Mucosa of rectum (tissue), 2 donors: ENCODE data around the gene CLEC20A.
A peak's percentile ranks its signal among the peaks of the same experiment; 100 is the strongest.
"Not testable (repeated sequence)": the region's sequence is repeated elsewhere in the genome, so short reads cannot be mapped to it uniquely, and the experiment has no call there.

ENCODE experiments used
- H3K27ac ChIP-seq, 2 donors: one replicate each; pipeline ENCODE4 v1.7.0; 2013; ENCODE audit warnings: inconsistent platforms in 2 of 2, low read depth in 2 of 2, low read length in 2 of 2
- H3K27me3 ChIP-seq, 2 donors: one replicate each; pipeline ENCODE4 v1.7.0; 2013; ENCODE audit warnings: low read length in 2 of 2; ENCODE audit not compliant: control insufficient read depth in 2 of 2, insufficient read depth in 2 of 2
- H3K36me3 ChIP-seq, 2 donors: one replicate each; pipeline ENCODE4 v1.7.0; 2013; ENCODE audit warnings: low read length in 2 of 2; ENCODE audit not compliant: control insufficient read depth in 2 of 2, insufficient read depth in 2 of 2
- H3K4me1 ChIP-seq, 2 donors: one replicate each; pipeline ENCODE4 v1.7.0; 2013; ENCODE audit warnings: low read length in 2 of 2, mild to moderate bottlenecking in 1 of 2; ENCODE audit not compliant: control insufficient read depth in 2 of 2, insufficient read depth in 2 of 2
- H3K4me3 ChIP-seq, 2 donors: one replicate each; pipeline ENCODE4 v1.7.0; 2013; ENCODE audit warnings: low read length in 2 of 2
- H3K9ac ChIP-seq, 2 donors: one replicate each; pipeline ENCODE4 v1.7.0; 2013; ENCODE audit warnings: low read length in 2 of 2, low read depth in 1 of 2, mild to moderate bottlenecking in 1 of 2
- H3K9me3 ChIP-seq, 2 donors: one replicate each; pipeline ENCODE4 v1.7.0; 2013; ENCODE audit warnings: low read length in 2 of 2; ENCODE audit not compliant: control insufficient read depth in 2 of 2
- donor health status: healthy.
- donor health status: Normal muscosa, but diverticular disease.

CLEC20A gene

DNA sequence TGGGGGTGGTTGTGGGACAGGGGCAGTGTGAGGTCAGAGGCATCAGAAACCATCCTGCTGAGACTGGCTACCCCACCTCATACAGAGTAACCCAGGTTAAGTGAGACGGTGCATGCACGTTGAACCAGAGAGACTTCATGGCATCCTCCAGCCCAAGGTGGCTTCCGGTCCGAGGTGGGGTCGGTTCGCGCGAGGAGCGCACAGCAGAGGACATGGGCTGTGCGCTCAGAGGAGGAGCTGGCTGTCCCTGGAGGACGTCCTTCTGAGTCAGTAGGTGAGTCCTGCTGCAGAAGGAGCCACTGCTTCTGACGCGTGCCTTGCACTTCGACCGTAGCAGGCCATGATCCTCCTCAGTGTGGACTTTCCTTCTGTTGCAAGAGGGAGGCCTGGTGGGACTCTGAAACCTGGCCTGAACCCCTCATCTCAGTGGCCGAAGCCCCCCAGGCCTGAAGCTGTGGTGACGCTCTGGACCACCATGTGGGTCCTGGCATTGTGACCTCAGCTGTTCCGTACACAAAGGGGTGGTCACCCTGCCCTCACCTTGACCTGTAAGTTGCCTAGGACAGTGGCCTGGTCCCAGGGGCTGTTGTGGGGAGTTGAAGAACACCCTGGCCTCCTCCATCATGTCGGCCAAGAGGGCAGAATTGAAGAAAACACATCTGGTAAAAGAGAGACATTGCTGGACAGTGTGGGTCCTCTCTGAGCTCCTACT is 16.0 kb upstream of the CLEC20A start, which contains the start of gene TEX35:
TEX35 (plus strand) TSS at position 544 of the 712 bp plus-strand sequence; CDS start at position 624, 80 bp downstream.
- H3K4me1 ChIP-seq: peaks cover 0 to 4% of the 10 kb centered on the region in 2 donors
- no peak within 1 kb of the TSS for H3K27ac ChIP-seq
- no peaks in the 10 kb centered on the region for H3K9me3 ChIP-seq
- H3K4me3 ChIP-seq: peak within 1 kb of the TSS in 1 of 2 donors; percentile 18
- H3K36me3 ChIP-seq: no peaks in the 10 kb centered on the region
- H3K27me3 ChIP-seq: no peaks in the 10 kb centered on the region
- no peak within 1 kb of the TSS for H3K9ac ChIP-seq

DNA sequence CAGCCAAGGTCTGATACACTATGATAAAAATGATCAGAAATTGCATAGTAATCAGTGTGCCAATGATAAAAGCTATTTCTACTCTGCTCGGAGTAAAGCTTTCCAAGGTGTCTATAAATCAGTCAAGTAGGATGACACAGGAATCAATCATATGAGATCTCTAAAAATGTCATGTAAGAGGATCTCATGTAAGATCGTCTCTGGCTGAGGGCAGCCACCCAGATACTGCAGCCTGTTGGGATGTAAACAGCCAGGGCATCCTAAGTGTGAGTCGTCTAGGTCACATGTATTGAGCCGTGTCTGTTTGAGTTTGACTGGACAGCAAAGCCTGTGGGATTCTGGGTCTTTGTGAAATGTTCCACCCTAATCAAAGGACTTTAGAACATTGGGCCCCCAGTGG is 13.4 kb upstream of the CLEC20A start:
- H3K9ac ChIP-seq: no peak overlapping the region
- no peak overlapping the region for H3K27ac ChIP-seq
- peaks cover 0 to 4% of the 10 kb centered on the region in 2 donors for H3K4me1 ChIP-seq
- H3K4me3 ChIP-seq: no peak overlapping the region
- no peaks in the 10 kb centered on the region for H3K27me3 ChIP-seq
- no peaks in the 10 kb centered on the region for H3K36me3 ChIP-seq
- H3K9me3 ChIP-seq: no peaks in the 10 kb centered on the region

DNA sequence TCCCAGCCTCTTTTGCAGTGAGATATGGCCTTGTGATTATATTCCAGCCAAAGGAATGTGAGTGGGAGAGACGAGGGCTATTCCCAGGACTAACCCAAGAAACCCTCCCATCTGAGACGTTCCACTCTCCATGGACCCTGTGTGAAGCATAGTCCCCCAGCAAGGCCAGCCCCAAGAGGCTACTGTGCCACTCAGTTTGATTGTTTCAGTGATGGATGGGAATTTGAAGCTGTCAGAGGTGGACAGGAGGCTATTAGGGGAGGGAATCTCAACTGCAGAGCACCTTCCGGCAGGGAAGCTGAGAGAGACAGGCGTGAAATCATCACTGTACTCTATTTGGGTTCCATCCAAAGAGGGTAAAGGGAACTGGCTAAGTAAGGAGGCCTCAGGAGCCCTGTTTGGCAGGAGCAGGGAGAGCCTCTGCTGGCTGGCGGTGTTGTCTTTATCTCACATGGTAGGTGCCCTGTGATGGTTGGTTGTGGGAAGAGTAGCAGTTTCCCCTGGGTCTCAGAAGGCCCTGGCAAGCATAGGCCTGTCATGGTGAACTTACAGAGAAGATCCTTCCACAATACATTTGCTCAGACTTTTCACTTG is 12.7 kb upstream of the CLEC20A start:
- no peak overlapping the region for H3K27ac ChIP-seq
- peaks cover 0 to 4% of the 10 kb centered on the region in 2 donors for H3K4me1 ChIP-seq
- H3K9me3 ChIP-seq: no peaks in the 10 kb centered on the region
- H3K9ac ChIP-seq: no peak overlapping the region
- H3K4me3 ChIP-seq: no peak overlapping the region
- H3K36me3 ChIP-seq: no peaks in the 10 kb centered on the region
- no peaks in the 10 kb centered on the region for H3K27me3 ChIP-seq

DNA sequence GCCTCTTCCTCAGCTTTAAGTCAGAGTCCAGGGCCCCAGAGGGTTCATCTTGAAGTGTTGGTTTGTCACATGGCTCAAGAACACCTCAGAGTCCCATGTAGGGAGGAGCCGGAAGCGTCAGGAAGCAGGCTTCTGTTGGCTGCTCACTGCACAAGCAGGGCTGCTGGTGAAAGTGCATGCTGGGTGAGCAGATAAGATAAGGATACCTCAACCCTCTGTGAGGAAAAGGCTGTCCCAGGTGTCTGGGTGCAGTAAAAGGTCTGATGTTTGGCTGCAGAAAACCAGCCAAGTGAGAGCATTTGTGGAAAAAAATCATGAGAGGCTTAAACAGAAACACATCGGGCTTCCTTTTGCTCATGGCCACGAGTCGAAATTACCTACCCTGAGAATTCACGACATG is 9.9 kb upstream of the CLEC20A start:
- no peaks in the 10 kb centered on the region for H3K9me3 ChIP-seq
- H3K27me3 ChIP-seq: no peaks in the 10 kb centered on the region
- no peak overlapping the region for H3K27ac ChIP-seq
- H3K9ac ChIP-seq: no peak overlapping the region
- no peak overlapping the region for H3K4me3 ChIP-seq
- no peaks in the 10 kb centered on the region for H3K4me1 ChIP-seq
- no peaks in the 10 kb centered on the region for H3K36me3 ChIP-seq

DNA sequence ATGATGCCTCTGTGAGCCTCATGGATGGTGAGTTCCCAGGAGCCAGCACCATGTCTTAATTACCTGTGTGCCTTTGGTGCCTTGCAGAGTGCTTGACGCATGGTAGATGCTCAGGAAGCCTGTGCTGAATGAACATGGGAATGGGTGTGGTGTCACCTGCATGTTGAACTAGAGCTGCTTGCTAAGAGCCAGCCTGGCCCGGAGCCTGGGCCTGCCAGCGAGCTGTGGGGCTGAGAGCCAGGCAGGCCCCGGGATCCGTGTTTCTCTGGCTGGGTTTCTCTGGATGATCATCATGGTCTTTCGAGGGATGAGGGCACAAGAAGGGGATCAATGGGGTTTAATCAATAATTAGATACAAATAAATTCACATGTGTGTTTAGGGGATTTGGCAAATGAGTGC is 9.4 kb upstream of the CLEC20A start:
- Histone ChIP-seq H3K4me3 (no peak overlapping the region), H3K27ac (no peak overlapping the region), H3K9me3 (no peaks in the 10 kb centered on the region), H3K36me3 (no peaks in the 10 kb centered on the region), H3K9ac (no peak overlapping the region), H3K27me3 (no peaks in the 10 kb centered on the region), H3K4me1 (no peaks in the 10 kb centered on the region)

DNA sequence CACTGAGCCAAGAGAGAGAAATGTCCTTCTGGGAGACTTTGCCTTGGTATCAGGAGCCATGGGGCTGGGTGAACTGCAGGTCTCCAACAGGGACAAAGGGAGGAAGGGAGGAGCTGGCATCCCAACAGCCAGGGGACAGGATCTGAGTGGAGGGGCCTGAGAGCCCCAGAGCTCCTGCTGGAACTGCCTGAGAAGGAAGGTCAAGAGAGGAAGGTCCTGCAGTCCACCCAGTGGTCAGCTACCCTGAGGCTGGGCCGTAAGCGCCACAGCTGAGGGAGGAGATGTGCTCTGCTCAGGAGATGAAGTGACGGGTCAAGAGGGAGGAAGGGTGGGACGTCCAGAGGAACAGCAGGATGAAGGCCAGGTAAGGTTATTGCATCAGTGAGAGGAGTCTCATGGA is 7.5 kb upstream of the CLEC20A start:
- H3K27ac ChIP-seq: no peak overlapping the region
- no peaks in the 10 kb centered on the region for H3K36me3 ChIP-seq
- no peaks in the 10 kb centered on the region for H3K4me1 ChIP-seq
- no peak overlapping the region for H3K4me3 ChIP-seq
- H3K9ac ChIP-seq: no peak overlapping the region
- no peaks in the 10 kb centered on the region for H3K9me3 ChIP-seq
- H3K27me3 ChIP-seq: no peaks in the 10 kb centered on the region

DNA sequence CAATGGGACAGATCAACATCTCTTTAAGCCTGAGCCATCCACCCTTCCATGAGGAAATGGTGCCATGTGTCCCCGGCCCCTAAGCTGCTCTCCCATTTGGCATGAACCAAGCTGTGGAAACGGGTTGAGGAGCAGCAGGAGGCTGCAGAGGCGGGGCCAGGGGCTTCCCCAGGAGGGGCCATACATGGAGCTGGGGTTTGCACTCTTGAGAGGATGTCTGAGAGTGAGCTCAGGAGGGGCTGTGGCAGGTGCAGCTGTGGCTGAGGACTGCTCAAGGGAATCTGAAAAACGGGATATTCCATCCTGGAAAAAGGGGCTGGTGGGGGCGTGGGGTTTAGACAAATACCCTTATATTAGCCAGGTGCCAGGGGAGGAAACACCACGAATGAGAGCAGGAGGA is 7.1 kb upstream of the CLEC20A start:
- Histone ChIP-seq H3K27ac (no peak overlapping the region), H3K36me3 (no peaks in the 10 kb centered on the region), H3K27me3 (no peaks in the 10 kb centered on the region), H3K4me3 (no peak overlapping the region), H3K9me3 (no peaks in the 10 kb centered on the region), H3K9ac (no peak overlapping the region), H3K4me1 (no peaks in the 10 kb centered on the region)

DNA sequence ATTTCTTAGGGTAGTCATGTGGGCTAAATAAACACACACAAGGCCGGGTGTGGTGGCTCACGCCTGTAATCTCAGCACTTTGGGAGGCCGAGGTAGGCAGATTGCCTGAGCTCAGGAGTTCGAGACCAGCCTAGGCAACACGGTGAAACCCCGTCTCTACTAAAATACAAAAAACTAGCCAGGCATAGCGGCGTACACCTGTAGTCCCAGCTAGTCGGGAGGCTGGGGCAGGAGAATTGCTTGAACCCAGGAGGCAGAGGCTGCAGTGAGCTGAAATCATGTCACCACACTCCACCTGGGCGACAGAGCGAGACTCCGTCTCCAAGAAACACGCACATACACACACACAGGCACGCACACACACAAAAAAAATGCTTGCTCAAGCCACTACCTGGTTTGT is 6.6 kb upstream of the CLEC20A start:
- H3K27me3 ChIP-seq, H3K4me1 ChIP-seq, H3K9me3 ChIP-seq, H3K4me3 ChIP-seq, H3K36me3 ChIP-seq, H3K9ac ChIP-seq, H3K27ac ChIP-seq: not testable (repeated sequence)

DNA sequence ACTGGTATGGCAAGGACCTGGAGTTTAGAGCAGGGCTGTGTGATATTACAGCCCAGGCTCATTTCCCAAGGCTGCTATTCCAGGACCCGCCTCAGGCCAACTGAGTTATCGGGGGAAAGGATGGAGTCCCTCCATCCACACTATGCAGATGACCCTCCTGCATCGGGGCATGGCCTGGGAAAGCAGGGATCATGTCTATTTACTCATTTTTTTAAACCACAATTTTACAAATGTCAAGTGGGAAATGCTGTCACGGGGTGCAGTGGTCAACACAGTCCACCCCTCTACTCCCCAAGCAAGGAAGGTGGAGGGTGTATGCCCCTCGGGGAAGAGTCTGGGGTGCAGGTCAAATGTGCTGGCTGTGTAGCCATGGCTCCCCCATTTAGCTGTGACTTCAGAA is 6.1 kb upstream of the CLEC20A start:
- H3K27ac ChIP-seq: no peak overlapping the region
- H3K4me1 ChIP-seq: no peaks in the 10 kb centered on the region
- no peak overlapping the region for H3K9ac ChIP-seq
- H3K36me3 ChIP-seq: no peaks in the 10 kb centered on the region
- H3K4me3 ChIP-seq: no peak overlapping the region
- no peaks in the 10 kb centered on the region for H3K9me3 ChIP-seq
- H3K27me3 ChIP-seq: no peaks in the 10 kb centered on the region

DNA sequence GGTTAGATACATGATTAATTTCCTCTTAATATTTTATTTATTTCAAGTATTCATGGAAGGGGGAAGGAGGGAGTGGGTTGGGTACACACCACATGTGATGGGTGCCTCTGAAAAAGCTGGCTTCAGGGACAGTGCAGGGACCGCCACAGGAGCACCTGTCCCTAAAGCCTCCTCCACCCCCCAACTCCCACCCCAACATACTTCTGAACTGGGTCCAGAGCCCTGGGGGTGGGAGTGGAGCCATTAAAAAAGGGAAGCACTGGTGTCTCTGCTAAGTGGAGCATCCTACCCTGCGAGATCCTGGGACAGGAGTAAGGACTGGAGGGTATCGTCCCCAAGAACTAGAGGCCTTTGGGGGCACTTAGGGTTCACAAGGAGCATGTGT is 5.6 kb upstream of the CLEC20A start:
- H3K36me3 ChIP-seq: no peaks in the 10 kb centered on the region
- H3K4me1 ChIP-seq: no peaks in the 10 kb centered on the region
- H3K9me3 ChIP-seq: no peaks in the 10 kb centered on the region
- no peaks in the 10 kb centered on the region for H3K27me3 ChIP-seq
- no peak overlapping the region for H3K9ac ChIP-seq
- H3K27ac ChIP-seq: no peak overlapping the region
- no peak overlapping the region for H3K4me3 ChIP-seq
